GM12891 (cell line): ENCODE data around the gene S100A7A.

Experiments used
- DNase-seq: peaks from one replicate; pipeline ENCODE4 v3.0.0; 2011; ENCODE audit warnings: low spot score; ENCODE audit not compliant: insufficient read length
- FAIRE-seq: peaks from 2 replicates; lab custom pipeline; 2011; peaks lifted over from hg19 to GRCh38; lab: Jason Lieb, UNC
- PAX5 ChIP-seq: IDR thresholded peaks from 2 replicates; pipeline ENCODE4 v1.6.1; 2011; ENCODE audit warnings: low read length, moderate library complexity, mild to moderate bottlenecking; ENCODE audit not compliant: insufficient read depth, severe bottlenecking
- POLR2A ChIP-seq: IDR thresholded peaks from 2 replicates; pipeline ENCODE4 v1.6.1; 2011; ENCODE audit warnings: low read depth, low read length, control low read depth
- POLR2AphosphoS5 ChIP-seq: IDR thresholded peaks from 2 replicates; pipeline ENCODE4 v1.6.1; 2011; ENCODE audit warnings: low read depth, low read length, control low read depth
- POU2F2 ChIP-seq: IDR thresholded peaks from 2 replicates; pipeline ENCODE4 v1.6.1; 2011; ENCODE audit warnings: low read depth, mild to moderate bottlenecking, control low read depth, low read length, moderate library complexity
- SPI1 ChIP-seq: IDR thresholded peaks from 2 replicates; pipeline ENCODE4 v1.6.1; 2011; ENCODE audit warnings: low read depth, low read length, control low read depth
- TAF1 ChIP-seq: IDR thresholded peaks from 2 replicates; pipeline ENCODE4 v1.6.1; 2011; ENCODE audit warnings: low read depth, low read length, control low read depth

Gene S100A7A

DNA sequence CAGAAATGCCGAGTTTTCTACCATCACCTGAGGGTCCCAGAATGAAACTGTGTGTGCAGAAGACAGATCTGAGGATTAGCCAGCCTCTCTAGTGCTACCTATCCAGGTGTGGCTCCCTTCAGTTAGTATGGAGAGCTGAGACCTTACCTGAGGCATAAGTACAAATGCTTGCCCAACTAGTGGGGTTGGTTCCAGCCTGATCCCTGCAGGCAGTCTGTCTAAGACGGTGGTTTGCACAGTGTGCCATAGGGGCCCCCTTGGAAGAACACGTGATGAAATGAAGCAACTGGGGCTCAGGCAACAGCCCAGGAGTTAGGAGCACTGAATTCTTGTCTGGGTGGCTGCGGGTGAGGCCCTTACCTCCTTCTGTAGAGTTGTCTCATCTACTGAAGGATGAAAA, 15.6 kb downstream of the S100A7A start:
- DNase-seq (no peak), FAIRE-seq (no peak)
- no peak for TF ChIP-seq SPI1
- no peak for TF ChIP-seq POLR2AphosphoS5
- TF ChIP-seq PAX5 = no peak
- TF ChIP-seq POU2F2 = no peak
- TF ChIP-seq TAF1 = no peak
- no peak for TF ChIP-seq POLR2A

DNA sequence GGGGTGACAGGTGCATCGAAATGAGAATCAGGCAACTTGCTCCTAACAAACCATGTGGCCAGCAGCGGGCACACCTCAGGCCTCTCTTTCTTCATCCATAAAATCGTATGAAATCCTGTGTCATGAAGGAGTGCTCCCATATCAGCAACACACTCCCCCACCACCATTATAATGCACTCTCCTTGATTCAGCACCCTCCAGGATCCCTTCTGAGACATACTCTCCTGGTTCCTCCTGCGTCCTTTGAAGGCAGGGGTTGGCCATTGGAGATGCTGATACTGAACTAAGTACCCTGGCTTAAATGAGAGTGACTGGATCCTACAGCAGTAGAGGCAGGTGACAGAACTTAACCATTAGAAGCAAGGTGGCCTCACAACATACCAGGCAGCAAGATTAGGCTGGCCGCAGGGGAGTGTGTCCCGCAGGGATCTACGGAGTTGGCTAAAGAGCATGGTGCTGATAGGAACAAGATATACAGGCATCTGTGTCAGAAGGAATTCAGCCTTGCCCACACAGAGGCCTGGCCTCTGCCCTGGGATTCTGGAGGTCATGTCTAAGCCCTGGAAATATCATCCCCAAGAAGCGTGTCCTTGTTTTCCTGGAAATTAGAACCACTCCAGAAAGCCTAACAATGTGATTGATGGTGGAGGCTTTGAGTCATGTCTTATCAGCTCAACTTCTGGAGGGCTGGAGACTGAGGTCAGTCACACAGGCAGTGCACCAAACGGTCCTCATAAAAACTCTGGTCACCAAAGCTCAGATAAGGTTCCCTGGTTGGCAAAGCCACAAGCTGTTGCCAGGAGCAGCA, 16.8 kb downstream of the S100A7A start:
- DNase-seq (no peak), FAIRE-seq (no peak)
- TF ChIP-seq POU2F2 (no peak), PAX5 (no peak), POLR2A (no peak), POLR2AphosphoS5 (no peak)

DNA sequence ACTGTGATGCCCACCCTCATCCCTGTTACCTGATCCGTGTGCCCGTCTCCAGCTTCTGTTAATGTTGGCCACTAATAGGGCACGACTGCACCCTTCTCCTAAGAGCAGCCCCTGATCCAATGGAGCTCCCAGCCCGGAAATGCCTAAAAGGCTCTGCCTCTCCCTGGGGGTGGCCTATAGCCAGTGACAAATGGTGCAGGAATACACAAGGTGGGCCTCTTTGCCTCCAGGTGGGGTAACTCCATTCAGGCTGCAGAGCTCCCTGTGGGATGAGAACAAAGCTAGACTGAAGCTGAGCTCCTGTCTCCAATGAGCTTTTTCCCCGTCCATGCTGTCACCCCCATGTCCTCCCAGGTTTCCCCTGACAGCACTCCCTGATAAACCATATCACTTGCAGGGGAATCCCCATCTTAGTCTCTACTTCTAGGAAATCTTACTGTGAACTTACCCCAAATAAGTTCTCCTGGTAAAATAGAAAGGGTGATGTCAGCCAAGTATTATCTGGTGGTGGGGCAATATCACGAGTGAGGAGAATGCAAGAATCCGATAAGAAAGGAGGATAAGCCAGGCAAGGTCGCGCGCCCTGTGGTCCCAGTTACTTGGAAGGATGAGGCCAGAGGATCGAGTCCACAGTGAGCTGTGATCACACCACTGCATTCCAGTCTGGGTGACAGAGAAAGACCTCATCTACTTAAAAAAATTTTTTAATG, 18.6 kb downstream of the S100A7A start:
- TF ChIP-seq TAF1 (no peak), PAX5 (no peak), POLR2A (no peak), POLR2AphosphoS5 (no peak), SPI1 (no peak), POU2F2 (no peak)
- DNase-seq (no peak), FAIRE-seq (no peak)

DNA sequence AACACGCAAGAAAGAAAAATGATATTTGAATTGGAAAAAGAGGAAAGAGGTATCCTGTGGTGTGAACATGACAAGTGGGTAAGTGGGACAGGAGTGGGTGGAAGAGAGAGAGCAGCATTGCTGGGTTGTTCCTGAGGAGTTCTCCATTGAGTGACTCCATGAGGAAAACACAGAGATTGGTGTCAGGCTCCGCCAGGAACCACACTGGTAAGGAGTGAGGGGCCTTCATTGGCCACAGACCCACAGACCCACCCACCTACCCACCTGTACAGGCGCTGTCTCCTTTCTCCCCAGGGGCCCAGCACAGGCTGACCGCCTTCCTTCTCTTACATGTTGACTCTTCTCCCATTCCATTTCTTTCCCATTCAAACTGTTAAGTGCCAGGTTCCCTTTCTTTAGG, 20.9 kb downstream of the S100A7A start:
- no peak for FAIRE-seq

DNA sequence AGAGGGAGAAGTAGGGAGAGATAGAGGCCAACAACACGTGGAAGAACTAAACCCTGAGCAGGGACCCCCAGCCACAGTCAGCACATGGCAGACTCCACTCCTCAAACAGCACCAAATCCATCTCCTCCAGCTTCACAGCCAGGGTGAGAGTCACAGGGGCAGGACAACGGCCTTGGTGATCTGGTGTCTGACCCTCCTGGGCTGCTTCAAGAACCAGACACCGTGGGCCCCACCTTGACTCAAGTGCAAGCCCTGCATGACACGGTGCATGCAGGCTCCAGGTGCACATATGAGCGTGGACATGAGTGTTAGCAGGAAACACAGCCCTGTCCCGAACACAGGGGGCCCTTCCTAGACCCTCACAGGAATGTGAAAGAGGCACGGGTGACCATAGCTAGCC, 22.3 kb downstream of the S100A7A start:
- no peak for TF ChIP-seq PAX5
- no peak for TF ChIP-seq POLR2AphosphoS5
- no peak for TF ChIP-seq TAF1
- TF ChIP-seq POU2F2 = no peak
- TF ChIP-seq SPI1 = no peak
- TF ChIP-seq POLR2A = no peak
- FAIRE-seq (no peak), DNase-seq (no peak)

More for the DNA sequence above, 20.9 kb downstream of the S100A7A start:
- no peak for TF ChIP-seq POLR2AphosphoS5
- no peak for TF ChIP-seq POU2F2
- no peak for TF ChIP-seq PAX5
- TF ChIP-seq SPI1 = no peak
- no peak for TF ChIP-seq POLR2A
- TF ChIP-seq TAF1 = no peak
- DNase-seq = no peak

DNA sequence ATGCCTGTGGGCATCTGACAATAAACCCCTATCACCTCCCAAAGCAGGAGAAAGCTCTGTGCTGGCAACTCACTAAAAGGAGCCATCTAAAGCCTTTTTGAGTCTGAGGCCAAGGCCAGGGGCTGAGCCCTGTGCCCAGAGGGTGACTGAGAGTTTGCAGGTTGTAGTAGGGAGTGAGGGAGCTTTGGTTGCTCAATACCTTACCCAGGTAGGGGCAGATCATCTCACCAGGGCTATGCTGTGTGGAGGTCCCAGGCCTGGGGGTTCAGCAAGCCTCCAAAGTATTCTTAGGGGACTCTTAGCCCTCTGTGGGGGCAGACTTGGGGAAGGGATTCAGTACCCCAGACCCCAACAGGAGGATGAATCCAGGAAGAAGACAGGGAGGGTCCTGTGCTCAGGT, 23.0 kb downstream of the S100A7A start:
- DNase-seq (no peak), FAIRE-seq (no peak)
- no peak for TF ChIP-seq PAX5

DNA sequence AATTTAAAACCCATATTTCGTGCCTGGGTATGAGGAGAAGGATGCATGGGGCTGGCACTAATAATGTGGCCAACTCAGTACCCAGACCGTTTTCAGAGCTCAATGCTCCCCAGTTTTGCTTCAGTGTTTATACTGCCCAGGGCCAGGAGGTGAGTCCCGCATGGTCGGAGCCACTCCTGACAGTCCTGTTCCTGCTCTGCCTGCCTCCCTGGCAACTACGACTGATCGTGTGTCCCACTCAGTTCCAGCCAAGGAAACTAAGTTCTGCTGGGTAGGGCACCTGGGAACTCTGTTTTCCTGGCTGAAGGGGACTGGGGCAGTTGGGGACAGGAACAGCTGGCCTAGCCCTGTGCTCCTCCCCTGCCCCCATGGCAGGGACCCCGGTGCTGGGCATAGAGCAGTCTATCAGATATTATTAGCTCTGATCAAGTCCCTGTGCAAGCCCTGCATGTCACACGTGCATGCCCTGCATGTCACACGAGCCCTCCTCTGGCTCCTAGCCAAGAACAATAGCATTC, 25.0 kb downstream of the S100A7A start:
- TF ChIP-seq TAF1 = no peak
- TF ChIP-seq PAX5 = no peak
- TF ChIP-seq POLR2AphosphoS5 = no peak
- DNase-seq (no peak), FAIRE-seq (no peak)

DNA sequence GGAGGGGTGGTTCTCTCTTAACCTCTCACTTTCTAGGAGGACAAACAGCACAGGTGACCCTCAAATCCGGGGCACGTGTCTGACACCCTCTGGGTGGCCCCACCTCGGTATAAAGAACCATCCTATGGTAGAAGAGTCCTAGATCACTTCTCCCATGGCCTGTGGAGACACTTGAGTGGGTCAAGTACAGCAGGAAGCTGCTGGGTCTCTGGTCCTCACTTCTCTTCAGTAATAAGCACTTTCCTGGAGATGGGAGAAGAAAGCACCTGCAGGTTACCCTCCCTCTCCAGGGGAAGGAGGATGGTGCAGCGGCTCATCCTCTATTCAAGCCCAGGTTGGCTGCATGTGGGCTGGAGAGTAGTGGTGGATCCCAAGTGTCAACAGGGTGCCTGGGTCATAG, 27.2 kb downstream of the S100A7A start:
- FAIRE-seq (no peak), DNase-seq (no peak)
- TF ChIP-seq POU2F2 (no peak), POLR2AphosphoS5 (no peak), TAF1 (no peak), PAX5 (no peak), POLR2A (no peak), SPI1 (no peak)

DNA sequence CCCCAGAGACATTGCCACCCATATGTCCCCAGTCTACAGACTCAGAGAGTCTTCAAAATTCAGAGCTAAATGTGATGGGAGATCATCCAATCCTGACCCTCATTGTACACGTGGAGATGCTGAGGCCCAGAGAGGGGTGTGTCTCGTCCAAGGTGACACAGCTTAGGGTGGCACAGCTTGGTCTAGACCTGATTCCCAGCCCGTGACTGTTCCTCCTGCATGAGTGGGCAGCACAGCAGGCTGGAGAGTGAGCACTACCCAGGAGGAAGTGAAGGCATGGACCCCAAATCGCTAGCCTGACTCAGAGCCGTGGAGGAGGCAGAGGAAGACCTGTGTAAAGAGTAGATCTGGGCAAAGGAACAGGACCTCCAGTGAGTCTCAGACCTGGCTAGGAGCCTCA, 27.8 kb downstream of the S100A7A start:
- no peak for FAIRE-seq
- no peak for TF ChIP-seq SPI1
- TF ChIP-seq POLR2A = no peak
- TF ChIP-seq POLR2AphosphoS5 = no peak
- TF ChIP-seq POU2F2 = no peak
- TF ChIP-seq TAF1 = no peak
- TF ChIP-seq PAX5 = no peak

More for the DNA sequence above, 27.8 kb downstream of the S100A7A start:
- no peak for DNase-seq
